ENCODE data around the gene SAPCD1.

The SAPCD1 gene

DNA sequence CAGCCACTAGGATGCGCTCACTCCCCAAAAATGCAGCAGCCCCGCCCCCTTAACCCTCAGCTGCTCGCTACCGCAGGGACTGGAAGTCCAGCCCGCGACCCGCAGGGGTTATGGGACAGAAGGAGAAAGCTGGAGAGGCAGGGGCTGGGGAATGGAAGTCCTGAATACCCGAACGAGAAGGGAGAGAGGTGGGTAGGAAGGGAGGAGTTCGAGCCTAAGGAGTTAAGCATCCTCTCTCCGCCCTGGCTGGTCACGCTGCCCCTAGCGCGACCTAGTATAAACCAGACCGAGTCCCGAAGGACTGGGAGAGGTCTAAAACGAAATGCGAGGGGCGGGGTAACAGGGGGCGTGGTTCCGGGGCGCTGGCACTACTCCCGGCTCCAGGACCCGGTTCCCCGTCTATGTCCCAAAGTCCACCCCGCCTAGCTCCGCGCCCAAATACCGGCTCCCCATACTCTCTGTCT lies 32.9 kb upstream of the SAPCD1 start:
- DNase-seq (ENCODE audit: low read depth), result peak; percentile 66

DNA sequence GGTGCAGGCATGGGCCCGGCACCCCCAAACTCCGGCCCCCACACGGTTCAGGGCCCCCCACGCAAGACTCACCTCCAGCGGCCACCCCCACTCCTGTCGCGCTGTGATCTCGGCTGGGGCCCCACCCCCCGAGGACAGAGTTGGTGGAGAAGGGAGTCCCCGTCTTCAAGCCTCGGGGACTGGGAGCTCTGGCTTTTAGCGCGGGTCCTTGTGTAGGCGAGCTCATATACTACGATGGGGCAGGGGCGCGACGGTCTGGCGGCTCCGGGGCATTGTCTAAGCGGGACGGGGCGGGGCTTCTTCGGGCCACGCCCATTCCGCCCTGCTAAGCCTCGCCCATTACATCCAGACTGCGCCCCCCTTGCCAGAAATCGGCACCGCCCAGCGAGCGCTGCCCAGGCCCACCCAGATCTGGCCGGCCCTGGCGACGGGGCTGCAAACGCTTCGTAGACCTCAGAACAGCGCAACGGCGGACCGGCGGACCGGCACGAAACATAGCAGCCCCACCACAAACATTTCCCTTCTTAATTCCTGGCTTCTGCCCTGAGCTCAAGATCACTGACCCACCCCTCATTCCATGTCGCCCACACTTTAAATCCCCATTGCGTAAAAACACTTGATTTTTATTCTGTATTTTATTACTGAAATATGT lies 32.4 kb upstream of the SAPCD1 start:
- peak; percentile 48 for DNase-seq (ENCODE audit: low read depth)

DNA sequence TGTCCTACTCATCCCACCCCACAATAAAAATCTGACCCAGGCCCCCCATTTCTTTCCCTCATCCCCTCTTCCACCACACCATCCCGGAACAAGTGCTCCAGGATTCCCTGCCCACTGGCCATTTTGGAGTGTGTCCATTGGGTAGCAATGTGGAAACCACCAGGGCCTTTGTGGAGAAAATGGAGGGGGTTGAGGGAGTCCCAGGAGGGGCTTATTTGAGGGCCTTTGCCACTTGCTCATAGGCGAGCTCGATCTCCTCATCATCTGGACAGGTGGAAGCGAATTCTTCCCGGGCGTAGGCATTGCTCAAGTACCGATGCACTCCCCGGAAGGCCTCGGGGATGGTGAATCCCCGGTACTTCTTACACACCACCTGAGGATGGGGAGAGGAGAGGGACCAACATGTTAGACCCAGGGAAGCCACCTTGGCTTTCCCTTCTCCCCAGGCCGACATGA lies 31.8 kb upstream of the SAPCD1 start:
- DNase-seq (ENCODE audit: low read depth), result no peak

DNA sequence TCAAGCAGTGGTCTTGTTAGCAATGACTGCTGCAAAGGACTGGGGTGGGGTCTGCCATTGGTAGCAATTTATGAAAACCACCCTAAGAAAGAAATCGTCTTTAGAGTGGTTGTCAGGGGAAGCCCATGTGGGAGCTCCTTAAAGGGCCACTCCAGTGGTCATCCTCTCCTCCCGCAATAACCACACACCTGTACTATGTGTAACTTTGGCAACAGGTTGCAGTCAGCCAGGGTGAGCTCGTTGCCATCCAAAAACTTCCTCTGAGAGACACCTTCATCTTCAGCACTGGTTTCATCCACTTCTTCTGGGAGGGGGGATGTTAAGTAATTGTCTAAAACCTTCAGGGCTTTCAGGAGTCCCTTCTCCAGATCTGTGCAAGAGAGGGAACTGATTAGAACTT lies 30.4 kb upstream of the SAPCD1 start:
- no peak for DNase-seq (ENCODE audit: low read depth)

DNA sequence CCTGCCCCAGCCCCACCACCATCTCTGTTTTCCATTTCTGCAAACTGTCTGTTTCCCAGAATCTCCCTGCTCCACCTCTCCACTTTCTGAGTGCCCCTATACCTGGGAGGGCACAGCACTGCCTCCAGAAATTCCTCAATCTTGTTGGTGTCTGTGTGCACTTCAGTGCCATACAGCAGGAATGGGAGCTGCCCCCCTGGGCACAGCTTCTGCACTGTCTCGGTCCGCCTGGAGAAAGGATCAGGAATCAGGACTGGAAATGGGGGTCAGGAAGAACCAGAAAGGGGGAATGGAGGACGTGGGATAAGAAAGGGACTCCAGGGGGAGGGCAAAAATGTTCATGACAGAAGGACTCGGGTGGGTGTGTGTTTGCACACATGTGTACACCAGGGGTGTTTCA lies 28.7 kb upstream of the SAPCD1 start:
- no peak for DNase-seq (ENCODE audit: low read depth)

DNA sequence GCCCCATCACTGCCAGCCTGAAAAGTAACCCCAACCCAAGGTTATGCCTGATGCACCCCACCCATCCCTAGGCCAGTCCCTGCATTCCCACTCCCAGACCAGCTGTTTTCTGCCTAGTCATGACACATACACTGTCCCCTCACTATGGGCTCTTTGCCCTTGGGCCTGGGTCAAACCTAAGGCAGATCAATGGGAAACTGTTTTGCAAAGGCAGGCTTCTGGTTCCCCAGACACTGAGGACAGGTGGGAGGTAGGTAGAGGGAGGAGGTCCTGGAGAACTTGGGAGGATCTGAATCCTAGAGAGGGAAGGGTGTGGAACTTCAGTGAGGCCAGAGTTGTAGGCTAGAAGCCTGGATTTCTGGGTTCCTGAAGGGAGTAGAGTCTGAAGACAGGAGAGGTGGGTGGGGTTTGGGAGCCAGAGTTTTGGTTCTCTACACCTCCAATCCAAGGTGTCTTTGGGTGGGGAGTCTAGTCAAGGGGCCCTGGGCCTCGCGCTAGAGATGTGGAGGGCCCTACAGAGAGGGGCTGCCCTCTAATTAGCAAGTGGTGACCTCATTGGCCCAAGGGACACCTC lies 28.1 kb upstream of the SAPCD1 start:
- no peak for DNase-seq (ENCODE audit: low read depth)

DNA sequence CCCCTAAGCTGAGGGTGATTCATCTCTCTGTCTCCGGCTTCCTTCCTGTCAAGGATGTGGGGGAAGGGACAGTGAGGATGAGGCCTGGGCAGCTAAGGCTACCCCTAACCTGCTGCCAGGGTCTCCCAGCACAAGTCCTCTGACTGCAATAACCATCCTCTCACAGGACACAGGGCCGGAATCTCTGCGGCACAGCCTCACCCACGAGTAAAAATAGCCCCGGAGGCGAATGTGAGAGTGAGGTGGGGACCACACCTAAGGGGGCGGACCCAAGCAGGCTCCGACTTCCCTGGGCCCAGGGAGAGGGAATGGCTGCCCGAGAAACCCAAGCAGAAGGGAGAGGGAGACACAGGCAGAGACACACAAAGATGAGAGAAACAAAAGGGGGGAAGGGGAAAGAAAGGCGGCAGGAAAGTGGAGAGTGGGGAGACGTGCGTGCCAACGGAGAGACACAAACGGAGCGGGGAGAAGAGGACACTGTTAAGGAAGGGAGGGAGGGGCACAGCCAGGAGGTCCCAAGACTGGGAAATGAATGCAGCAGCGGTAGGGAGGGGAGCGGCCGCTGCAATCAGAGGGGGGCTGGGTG lies 27.5 kb upstream of the SAPCD1 start:
- peak; percentile 46 for DNase-seq (ENCODE audit: low read depth)

DNA sequence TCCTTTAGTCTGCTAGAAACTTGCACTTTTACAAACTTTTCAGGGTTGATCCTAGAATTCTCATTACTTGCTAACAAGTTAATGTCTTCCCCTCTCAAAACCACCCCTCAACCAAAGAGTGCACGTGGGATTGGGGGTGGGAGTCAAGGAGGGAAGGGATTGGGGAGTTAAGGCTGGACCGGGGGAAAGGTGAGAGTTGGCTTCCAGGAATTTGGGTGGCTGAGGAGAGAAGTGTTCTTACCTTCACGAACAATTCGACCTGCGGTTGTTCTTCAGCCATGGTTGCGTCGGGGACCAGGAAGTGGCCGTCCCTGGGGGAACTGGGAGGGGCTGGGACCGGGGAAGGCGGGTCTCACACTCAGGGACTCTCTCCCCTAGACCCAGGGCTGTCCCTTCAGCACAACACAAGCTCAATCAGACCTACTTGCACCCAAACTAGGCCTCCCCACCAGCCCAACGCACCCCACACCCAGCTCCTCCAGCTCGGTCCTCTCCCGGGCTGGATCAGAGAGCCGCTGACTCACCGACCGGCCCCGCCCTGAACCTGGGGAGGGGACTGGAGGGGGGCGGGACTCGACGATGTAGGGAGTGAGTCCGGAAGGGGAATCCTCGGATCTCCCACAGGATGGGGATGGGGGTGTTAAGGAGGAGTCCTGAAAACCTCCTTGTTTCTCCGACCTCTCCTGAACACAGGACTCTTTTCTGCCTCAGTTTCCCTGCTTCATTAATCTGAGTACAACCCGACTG lies 26.3 kb upstream of the SAPCD1 start, which contains the start of gene CLIC1:
Gene CLIC1, minus strand, starts transcription at position 510 of the 747 bp plus-strand sequence. Its CDS starts 230 bp downstream, at position 280.
- peak; percentile 75 for DNase-seq (ENCODE audit: low read depth)

DNA sequence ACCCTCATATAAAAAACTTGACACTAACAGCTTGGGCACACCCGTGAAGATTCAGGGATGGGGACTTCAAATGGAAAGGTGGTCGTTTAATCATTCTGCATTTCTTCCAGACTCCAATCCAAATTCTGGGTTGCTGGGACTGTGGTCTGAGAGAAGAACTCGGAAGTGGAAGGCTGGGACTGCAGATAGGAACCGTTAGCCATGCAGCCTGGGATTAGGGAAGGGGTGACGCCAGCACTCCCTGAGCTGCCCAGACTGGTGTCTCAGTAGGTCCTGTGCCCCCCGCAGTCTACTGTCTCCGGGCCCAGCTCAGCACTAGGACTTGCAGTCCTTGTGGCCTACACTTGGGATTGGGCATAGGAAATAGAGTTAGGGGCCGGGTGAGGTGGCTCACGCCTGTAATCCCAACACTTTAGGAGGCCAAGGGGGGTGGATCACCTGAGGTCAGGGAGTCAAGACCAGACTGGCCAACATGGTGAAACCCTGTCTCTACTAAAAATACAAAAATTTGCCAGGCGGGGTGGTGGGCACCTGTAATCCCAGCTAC lies 25.6 kb upstream of the SAPCD1 start:
- DNase-seq (ENCODE audit: low read depth), result no peak

DNA sequence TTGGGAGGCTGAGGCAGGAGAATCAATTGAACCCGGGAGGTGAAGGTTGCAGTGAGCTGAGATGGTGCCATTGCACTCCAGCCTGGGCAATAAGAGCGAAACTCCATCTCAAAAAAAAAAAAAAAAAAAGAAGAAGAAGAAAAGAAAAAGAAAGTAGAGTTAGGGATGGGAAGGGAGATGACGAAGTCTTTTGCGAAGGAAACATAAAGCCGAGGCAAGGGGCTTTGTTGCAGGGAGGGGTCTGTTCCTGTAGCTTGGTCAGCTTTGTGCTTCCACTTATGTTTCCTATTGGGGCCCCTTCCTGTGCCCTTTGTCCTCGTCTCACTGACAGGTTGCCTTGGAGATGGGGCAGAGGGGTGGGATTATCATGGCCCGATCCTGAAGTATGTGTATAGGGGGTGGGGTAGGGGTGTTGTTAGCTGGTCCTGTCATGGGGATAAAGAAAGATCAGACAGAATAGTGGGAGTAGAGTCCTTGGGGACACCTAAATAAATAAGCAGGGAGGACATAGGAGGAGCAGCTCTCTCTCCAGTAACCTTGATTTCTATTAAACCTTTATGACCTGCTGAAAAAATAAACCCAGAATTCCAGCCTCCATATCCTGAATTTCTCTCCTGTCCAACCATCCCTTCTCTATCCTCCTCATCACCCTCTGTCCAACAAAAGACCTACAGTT lies 25.0 kb upstream of the SAPCD1 start:
- no peak for DNase-seq (ENCODE audit: low read depth)

DNA sequence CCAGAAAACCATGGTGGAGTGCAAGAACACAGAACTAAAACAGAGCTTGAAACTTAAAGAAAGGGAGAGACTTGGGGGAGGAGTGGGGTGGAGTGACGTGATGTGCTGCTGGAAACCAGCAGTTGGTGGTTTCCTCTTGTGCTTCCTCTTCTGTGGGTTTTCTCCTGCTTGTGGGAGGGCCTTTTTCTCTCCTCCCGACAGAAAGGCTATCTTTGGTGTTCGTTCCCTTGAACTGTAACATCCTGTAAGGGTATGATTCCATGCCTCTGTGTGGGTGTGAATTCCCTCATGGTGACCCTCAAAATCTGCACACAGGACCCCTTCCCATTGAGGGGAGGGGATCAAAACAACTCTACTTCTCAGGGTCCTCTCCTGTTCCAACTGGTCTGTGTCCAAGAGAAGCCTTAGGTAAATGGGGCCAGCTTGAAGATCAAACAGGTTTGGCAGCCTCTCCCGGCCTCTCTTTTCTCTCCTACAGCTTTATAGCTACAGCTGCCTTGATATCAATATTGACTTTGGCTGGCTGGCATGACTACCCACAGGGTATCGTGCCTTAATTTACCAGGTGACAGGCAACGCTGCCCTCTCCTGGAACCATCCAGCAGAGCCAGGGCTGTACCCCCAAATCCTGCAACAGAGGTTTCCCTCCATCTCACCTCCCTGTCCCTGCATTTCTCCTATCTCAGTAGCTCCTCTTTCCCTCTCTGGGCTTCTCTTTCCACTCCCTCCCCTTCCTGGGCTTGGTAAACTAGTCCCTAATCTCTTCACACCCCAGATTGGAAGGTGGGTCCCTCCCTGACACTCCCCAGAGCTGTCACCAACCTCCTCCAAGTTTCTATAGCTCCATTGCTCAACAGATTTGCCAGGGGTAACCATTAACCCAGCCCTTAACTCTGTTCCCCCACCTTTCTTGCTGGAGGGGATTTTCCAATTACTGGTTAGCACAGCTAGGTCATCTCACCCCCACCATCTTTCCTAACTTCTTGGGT lies 24.2 kb upstream of the SAPCD1 start:
- peak; percentile 48 for DNase-seq (ENCODE audit: low read depth)

DNA sequence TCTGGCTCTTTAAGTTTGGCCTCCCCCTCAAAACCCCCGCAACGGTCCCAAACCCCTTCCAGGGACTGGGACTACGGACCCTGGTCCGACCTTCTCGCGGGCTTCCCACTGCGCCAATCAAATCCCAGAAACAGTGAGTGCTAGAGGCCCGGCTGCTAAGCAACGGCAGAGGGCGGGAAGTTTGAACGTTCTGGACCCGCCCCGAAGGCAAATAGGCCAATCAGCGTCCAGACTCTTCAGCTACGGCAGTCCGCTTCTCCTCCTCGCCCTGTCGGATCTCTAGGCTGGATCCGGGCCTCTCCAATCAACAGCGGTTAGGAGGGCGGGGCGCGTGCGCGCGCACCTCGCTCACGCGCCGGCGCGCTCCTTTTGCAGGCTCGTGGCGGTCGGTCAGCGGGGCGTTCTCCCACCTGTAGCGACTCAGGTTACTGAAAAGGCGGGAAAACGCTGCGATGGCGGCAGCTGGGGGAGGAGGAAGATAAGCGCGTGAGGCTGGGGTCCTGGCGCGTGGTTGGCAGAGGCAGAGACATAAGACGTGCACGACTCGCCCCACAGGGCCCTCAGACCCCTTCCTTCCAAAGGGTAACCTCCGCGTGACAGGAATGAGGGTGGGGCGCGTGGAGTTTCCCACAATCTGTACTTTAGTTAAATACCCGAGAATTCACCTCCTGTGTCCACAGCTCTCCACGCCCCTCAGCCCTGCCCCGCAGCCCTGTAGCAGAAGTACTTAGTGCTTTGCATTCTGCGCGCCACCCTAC lies 22.6 kb upstream of the SAPCD1 start, which contains the start of gene MSH5:
Gene MSH5, plus strand, starts transcription at position 367 of the 758 bp plus-strand sequence. CDS start 462 bp downstream, outside the sequence.
- DNase-seq (ENCODE audit: low read depth), result peak; percentile 95

DNA sequence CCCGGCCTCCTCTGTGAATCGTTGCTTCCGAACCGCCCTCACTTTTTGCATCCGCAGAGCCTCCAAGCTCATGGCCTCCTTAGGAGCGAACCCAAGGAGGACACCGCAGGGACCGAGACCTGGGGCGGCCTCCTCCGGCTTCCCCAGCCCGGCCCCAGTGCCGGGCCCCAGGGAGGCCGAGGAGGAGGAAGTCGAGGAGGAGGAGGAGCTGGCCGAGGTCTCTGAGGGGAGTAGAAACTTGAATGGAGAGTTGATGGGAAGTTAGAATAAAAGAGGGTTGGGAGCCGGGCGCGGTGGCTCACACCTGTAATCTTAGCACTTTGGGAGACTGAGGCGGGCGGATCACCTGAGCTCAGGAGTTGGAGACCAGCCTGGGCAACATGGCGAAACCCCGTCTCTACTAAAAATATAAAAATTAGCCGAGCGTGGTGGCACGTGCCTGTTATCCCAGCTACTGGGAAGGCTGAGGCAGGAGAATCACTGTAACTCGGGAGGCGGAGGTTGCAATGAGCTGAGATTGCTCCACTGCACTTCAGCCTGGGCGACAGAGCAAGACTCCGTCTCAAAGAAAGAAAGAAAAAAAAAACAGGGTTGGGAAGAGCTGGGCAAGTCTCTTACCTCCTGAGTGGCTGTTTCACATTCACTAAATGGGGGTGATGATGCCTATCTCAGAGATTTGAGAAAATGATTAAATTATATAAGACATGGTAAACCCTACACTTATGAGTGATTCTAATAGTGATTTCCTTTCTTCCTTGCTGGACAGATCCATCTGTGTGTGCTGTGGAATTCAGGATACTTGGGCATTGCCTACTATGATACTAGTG lies 21.8 kb upstream of the SAPCD1 start:
- no peak for DNase-seq (ENCODE audit: low read depth)

DNA sequence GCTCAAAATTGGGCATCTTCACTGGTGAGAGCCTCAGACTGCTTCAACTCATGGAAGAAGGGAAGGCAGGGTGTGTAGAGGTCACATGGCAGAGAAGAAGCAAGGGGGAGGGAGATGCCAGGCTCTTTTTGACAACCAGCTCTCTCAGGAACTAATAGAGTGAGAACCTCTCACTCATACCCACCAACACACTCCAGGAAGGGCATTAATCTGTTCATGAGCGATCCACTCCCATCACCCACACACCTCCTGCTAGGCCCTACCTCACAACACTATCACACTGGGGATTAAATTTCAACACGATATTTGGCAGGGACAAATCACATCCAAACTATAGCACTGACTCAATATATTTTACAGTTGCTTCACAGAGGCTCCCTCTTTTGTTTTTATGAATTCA lies 20.6 kb upstream of the SAPCD1 start:
- DNase-seq (ENCODE audit: low read depth), result no peak

DNA sequence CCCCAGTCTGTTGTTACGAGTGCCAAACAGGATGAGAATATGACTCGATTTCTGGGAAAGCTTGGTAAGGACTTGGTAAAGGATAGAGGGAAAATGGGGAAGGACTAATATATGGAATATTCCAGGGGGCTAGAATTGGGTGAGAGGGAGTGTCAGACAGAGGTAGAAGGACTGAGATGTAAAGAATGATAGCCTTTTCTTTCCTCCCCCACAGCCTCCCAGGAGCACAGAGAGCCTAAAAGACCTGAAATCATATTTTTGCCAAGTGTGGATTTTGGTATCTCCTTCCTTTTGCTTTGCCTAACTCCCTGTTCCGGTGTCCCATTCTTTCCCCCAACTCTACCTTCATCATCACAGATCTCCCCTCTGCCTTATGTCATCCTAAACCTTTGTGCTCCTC lies 19.6 kb upstream of the SAPCD1 start:
- DNase-seq (ENCODE audit: low read depth), result no peak

DNA sequence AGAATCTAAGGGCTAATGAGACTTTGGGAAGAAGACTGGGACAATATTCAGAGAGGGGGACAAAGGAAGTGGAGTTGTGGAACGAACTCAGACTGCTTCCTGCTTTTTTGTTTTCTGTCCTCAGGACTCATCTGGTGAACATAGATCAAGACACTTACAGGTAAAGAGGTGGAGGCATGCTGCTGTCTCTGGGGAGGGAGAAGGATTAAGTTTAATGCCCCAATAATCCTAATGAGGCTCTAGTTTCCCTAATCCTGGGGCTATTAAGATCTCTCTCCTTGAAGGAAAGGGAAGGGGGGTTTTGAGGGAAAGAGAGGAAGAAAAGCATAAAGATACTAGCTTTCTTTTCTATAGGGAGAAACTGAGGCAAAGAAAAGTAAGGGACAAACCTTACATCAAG lies 18.0 kb upstream of the SAPCD1 start:
- DNase-seq (ENCODE audit: low read depth), result no peak

DNA sequence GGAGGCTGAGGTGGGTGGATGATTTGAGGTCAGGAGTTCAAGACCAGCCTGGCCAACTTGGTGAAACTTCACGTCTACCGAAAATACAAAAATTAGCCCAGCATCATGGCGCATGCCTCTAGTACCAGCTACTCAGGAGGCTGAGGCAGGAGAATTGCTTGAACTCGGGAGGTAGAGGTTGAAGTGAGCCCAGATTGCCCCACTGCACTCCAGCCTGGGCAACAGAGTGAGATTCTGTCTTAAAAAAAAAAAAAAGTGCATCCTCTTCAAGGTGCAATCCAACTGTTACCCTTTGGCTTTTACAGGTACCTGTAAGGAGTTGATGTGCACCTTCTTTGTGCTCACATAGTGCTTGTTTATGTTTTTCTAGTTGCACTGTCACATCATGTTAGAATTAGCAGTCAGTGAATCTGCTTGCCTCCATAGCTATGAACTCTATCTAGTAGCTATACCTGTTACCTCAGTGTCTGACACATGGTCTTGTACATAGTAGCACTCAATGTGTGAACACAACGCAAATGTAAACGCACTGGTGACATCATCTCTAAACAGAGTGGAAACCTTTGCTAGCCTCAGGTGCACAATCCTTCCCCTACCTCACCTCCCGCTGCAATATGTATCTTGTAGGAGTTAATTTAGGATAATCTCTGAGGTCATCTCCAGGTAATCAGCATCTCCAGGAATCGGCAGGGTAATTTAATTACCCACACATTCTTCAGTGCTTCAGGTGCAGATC lies 13.0 kb upstream of the SAPCD1 start:
- DNase-seq (ENCODE audit: low read depth), result no peak

DNA sequence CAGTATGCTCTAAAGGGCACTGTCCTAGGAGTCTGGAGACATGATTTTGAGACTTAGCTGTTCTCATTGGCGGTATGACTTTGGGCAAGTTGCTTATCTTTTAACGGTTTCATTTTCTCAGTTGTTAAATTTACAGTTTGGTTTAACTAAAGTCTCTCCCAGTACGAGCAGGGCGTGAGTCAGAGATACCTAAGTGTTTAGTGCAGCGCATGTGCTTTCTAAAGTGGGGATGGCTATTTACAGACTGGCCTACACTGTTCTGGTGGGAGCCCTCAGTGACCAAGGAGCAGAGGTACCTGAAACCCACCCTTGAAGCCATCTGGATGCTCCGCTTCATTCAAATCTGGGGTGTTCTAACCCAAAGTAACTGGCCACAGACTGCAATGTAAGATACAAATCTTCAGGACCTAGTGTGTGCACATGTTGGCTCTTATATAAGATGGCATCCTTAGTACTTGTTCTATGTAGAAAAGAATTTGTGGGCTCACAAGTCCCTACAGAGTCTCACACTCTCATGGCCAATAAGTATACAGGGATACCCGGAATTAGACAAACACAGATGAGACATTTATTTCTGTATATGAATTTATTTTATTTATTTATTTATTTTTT lies 11.9 kb upstream of the SAPCD1 start:
- DNase-seq (ENCODE audit: low read depth), result no peak

All from activated T-cell treated with anti-CD3 and anti-CD28 coated beads for 24 hours (primary cell).